ENCODE data around the gene ADAMTS2.

DNA sequence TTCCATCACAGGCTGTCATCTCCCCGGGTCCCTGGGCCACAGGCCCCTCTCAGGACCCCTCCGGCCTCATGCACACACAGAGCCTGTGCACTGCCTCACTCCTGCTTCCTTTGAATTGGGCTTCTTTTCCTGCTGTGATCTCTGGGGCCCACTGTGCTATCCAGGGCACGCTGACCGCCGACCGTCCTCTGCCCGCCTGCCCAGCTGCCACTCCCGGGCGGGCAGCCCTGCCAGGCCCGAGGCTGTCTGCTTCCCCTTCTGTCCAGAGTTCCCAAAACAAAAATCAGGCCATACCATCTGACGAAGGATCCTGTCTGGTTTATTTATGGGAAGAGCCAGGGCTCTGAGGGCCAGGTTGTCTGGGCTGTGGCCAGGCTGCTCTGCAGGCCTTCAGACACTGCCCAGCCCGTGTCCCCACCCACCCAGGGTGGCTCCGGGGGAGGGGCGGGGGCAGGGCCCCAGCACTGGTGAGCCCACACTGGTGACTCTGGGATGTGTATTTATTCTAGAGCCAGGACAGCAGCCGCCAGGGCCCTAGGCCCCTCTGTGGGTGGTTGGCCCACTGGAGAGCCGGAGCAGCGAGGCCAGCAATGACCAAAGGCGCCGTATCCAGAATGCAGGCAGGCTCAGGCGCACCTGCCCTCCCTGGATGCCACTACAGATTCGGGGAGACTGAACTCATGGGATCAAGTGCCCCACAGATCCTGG is 57.0 kb downstream of the ADAMTS2 start:
- TF ChIP-seq, protein P1, sequence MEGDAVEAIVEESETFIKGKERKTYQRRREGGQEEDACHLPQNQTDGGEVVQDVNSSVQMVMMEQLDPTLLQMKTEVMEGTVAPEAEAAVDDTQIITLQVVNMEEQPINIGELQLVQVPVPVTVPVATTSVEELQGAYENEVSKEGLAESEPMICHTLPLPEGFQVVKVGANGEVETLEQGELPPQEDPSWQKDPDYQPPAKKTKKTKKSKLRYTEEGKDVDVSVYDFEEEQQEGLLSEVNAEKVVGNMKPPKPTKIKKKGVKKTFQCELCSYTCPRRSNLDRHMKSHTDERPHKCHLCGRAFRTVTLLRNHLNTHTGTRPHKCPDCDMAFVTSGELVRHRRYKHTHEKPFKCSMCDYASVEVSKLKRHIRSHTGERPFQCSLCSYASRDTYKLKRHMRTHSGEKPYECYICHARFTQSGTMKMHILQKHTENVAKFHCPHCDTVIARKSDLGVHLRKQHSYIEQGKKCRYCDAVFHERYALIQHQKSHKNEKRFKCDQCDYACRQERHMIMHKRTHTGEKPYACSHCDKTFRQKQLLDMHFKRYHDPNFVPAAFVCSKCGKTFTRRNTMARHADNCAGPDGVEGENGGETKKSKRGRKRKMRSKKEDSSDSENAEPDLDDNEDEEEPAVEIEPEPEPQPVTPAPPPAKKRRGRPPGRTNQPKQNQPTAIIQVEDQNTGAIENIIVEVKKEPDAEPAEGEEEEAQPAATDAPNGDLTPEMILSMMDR (IDR thresholded peaks at IDR 0.05 in 8 of 11, conservative IDR thresholded peaks at IDR 0.05 in 3 of 11), result no peak
- TF ChIP-seq POLR2A (IDR thresholded peaks at IDR 0.05), result no peak
